HL-60 (cell line): ENCODE results near the gene CDK17.

Experiments
- DNase-seq, 2 experiments: peaks; one replicate each; pipeline ENCODE4 v3.0.0-alpha.2; 2010 to 2020; ENCODE audit warnings: low read depth in 1 of 2, low spot score in 1 of 2
- H3K27ac ChIP-seq: fragments of 250-450 bp; sonication (Bioruptor Pico); replicated peaks from 2 replicates; pipeline ENCODE4 v1.5.1; 2020; ENCODE audit warnings: mild to moderate bottlenecking, moderate library complexity
- H3K27me3 ChIP-seq: fragments of 250-450 bp; sonication (Bioruptor Pico); 2 replicates; pipeline ENCODE4 v1.5.1; 2021; ENCODE audit warnings: mild to moderate bottlenecking, moderate library complexity; ENCODE audit not compliant: insufficient read depth, poor library complexity, severe bottlenecking
- H3K4me3 ChIP-seq: replicated peaks from 2 replicates; pipeline ENCODE4 v1.5.1; 2011; ENCODE audit warnings: mild to moderate bottlenecking, control low read depth, low read length; ENCODE audit not compliant: insufficient read depth
- CTCF ChIP-seq: IDR thresholded peaks from one replicate; pipeline ENCODE4 v1.5.1; 2011; ENCODE audit warnings: low read length, control low read depth, inconsistent platforms; ENCODE audit not compliant: insufficient read depth
- GABPA ChIP-seq: IDR thresholded peaks from 2 replicates; pipeline ENCODE4 v1.6.1; 2012; ENCODE audit warnings: low read depth
- POLR2AphosphoS5 ChIP-seq: IDR thresholded peaks from 2 replicates; pipeline ENCODE4 v1.6.1; 2012; ENCODE audit warnings: low read depth
- SPI1 ChIP-seq: IDR thresholded peaks from 2 replicates; pipeline ENCODE4 v1.6.1; 2012; ENCODE audit warnings: low read depth, mild to moderate bottlenecking, borderline replicate concordance
- TF ChIP-seq, protein P1 (sequence below): IDR thresholded peaks from 2 replicates; pipeline ENCODE4 v1.6.1; 2012; ENCODE audit warnings: low read depth; ENCODE audit not compliant: insufficient replicate concordance

The CDK17 gene

DNA sequence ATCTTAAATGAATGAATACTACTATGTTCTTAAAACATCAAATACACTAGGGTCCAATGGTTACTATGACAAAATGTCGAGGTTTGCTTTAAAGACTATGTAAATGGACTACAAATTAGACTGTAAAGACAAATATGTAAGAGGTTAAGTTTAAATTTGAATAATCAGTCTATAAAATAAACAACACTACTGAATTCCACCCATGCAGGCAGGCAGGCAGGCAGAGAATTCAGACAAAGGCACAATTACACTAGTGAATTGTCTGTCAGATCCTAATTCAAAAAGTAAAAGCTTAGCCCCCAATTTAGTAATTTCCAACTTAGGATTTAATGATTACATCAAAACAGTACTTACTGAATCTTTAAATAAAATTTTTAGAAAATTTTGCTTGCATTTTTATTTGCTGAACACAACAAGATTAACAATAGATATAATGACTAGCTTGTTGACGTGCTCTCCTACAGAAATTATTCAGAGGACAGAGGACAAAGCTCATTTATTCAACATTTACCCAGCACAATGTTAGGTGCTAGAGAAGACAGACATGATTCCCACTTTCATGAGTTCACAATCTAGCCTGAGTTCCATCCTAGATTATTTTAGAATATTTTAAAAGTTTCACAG, 97.4 kb downstream of the CDK17 start:
- H3K4me3 ChIP-seq: no peak overlapping the region
- H3K27me3 ChIP-seq: no peaks in the 10 kb centered on the region
- H3K27ac ChIP-seq: no peak overlapping the region
- DNase-seq: no peak
- TF ChIP-seq SPI1: no peak
- no peak for TF ChIP-seq CTCF
- TF ChIP-seq, protein P1, sequence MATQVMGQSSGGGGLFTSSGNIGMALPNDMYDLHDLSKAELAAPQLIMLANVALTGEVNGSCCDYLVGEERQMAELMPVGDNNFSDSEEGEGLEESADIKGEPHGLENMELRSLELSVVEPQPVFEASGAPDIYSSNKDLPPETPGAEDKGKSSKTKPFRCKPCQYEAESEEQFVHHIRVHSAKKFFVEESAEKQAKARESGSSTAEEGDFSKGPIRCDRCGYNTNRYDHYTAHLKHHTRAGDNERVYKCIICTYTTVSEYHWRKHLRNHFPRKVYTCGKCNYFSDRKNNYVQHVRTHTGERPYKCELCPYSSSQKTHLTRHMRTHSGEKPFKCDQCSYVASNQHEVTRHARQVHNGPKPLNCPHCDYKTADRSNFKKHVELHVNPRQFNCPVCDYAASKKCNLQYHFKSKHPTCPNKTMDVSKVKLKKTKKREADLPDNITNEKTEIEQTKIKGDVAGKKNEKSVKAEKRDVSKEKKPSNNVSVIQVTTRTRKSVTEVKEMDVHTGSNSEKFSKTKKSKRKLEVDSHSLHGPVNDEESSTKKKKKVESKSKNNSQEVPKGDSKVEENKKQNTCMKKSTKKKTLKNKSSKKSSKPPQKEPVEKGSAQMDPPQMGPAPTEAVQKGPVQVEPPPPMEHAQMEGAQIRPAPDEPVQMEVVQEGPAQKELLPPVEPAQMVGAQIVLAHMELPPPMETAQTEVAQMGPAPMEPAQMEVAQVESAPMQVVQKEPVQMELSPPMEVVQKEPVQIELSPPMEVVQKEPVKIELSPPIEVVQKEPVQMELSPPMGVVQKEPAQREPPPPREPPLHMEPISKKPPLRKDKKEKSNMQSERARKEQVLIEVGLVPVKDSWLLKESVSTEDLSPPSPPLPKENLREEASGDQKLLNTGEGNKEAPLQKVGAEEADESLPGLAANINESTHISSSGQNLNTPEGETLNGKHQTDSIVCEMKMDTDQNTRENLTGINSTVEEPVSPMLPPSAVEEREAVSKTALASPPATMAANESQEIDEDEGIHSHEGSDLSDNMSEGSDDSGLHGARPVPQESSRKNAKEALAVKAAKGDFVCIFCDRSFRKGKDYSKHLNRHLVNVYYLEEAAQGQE: no peak
- no peak for TF ChIP-seq POLR2AphosphoS5
- no peak for TF ChIP-seq GABPA

DNA sequence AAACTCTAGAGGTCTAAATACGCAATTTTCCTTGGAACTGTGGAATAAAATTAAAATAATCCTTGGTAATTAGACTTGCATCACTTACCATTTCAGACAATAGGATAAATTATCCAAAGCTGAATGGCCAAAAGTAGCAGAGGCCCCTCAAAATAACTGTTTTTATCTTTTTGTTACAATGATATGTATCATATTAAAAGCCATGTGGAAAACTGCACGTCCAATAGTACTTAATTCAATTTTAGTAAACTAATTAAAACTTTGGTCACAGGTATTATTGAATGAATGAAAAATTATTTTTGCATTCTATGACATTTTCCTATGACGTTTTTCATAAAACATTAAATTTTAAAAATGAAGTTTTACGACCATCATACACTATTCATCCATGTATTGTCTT, 98.5 kb downstream of the CDK17 start:
- no peaks in the 10 kb centered on the region for H3K27me3 ChIP-seq
- DNase-seq: no peak
- TF ChIP-seq POLR2AphosphoS5: no peak
- TF ChIP-seq SPI1: no peak
- no peak overlapping the region for H3K27ac ChIP-seq
- no peak overlapping the region for H3K4me3 ChIP-seq

DNA sequence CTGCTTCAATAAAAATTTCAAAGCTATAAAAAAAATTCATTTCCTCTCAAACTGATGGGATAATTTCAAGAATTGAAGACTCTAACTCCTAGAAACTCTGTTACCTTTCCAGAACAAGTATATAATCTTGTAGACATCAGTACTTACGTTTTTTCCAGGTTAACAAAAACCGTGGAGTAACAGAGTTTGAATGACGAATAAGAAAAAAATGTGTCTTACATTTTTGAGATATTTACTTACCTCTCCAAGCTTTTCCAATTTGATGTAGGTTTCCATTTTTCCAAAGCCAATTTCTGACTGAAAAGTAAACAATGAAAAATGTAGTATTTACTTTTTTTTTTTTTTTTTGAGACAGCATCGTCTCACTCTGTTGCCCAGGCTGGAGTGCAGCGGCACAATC, 100.2 kb downstream of the CDK17 start:
- H3K27ac ChIP-seq: no peak overlapping the region
- no peak overlapping the region for H3K4me3 ChIP-seq
- TF ChIP-seq GABPA: no peak
- TF ChIP-seq, protein P1: no peak
- no peak for TF ChIP-seq CTCF
- no peak for TF ChIP-seq SPI1
- TF ChIP-seq POLR2AphosphoS5: no peak
- no peaks in the 10 kb centered on the region for H3K27me3 ChIP-seq
- no peak for DNase-seq

GRCh38 chr12:96297504-96297903, 102.7 kb downstream of the CDK17 start:
- DNase-seq: no peak
- H3K4me3 ChIP-seq: no peak overlapping the region
- no peak overlapping the region for H3K27ac ChIP-seq
- H3K27me3 ChIP-seq: no peaks in the 10 kb centered on the region
- TF ChIP-seq CTCF: no peak
- TF ChIP-seq, protein P1: no peak
- TF ChIP-seq POLR2AphosphoS5: no peak
- no peak for TF ChIP-seq SPI1
- no peak for TF ChIP-seq GABPA
